ENCODE data around the gene KANK4.

KANK4 gene

DNA sequence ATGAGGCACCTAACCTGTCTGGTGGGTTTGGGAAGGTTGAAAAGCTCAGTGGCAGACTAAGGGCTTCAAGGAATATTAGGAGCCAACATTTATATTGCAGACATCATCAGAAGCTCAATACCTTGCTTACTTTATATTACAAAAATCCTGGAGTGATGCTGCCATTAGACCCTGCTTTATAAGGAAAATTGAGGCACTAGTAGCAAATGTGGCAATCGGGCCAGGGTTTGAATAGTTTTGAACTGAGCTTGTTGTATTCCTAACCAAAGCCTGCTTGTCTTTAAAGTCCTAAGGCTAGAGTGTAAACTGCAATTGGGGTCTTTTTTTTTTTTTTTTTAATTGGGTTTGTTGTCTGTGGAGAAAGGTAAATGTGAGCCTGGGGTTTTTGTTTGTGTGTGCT, 110.3 kb downstream of the KANK4 start:
- TF ChIP-seq, protein P1, sequence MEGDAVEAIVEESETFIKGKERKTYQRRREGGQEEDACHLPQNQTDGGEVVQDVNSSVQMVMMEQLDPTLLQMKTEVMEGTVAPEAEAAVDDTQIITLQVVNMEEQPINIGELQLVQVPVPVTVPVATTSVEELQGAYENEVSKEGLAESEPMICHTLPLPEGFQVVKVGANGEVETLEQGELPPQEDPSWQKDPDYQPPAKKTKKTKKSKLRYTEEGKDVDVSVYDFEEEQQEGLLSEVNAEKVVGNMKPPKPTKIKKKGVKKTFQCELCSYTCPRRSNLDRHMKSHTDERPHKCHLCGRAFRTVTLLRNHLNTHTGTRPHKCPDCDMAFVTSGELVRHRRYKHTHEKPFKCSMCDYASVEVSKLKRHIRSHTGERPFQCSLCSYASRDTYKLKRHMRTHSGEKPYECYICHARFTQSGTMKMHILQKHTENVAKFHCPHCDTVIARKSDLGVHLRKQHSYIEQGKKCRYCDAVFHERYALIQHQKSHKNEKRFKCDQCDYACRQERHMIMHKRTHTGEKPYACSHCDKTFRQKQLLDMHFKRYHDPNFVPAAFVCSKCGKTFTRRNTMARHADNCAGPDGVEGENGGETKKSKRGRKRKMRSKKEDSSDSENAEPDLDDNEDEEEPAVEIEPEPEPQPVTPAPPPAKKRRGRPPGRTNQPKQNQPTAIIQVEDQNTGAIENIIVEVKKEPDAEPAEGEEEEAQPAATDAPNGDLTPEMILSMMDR (IDR thresholded peaks at IDR 0.05; ENCODE audit: low read depth, low read length) = no peak
- no peak for DNase-seq (ENCODE audit: extremely low read depth, low read depth)

DNA sequence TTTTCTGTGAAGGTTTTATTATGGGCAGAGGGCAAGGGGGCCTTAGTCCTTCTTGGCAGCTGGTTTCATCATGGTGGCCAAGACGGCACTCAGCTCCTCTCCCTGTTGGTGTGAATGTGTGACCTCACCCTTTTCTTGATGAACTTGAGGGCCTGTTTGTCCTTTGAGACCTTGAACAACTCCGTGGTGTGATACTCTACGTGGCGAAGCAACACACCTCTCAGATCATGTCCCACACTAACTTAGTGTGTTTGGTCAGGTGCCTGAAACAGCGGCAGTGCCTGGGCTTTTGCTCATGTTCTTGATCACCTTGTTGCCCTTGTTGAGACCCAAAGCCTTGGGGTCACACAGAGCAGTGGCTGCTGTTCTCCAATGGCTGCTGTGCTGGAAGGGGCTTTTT, 111.1 kb downstream of the KANK4 start:
- TF ChIP-seq, protein P1 (IDR thresholded peaks at IDR 0.05; ENCODE audit: low read depth, low read length) = no peak
- no peak for DNase-seq (ENCODE audit: extremely low read depth, low read depth)

DNA sequence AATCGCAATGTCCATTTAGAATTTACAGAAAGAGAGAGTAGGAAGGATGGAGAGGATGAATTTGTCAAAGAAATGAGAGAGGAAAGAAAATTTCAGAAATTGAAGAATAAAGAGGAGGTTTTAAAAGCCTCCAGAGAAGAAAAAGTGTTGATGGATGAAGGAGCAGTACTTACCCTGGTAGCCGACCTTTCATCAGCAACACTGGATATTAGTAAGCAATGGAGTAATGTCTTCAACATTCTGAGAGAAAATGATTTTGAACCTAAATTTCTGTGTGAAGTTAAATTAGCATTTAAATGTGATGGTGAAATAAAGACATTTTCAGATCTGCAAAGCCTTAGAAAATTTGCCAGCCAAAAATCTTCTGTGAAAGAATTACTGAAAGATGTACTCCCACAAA, 112.0 kb downstream of the KANK4 start:
- TF ChIP-seq, protein P1 (IDR thresholded peaks at IDR 0.05; ENCODE audit: low read depth, low read length) = no peak
- no peak for DNase-seq (ENCODE audit: extremely low read depth, low read depth)

DNA sequence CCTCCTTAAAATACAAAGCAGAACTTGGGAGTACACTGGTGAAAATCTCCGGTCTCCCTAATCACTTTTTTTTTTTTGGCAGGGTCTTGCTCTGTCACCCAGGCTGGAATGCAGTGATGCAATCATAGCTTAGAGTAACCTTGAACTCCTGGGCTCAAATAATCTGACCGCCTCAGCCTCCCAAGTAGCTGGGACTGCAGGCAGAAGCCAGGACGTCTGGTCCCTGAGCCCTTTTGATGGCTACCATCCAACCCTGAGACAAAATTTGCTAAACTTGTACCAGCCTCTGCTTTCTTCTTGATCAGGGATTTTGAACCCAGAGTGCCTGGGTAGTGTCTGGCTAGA, 120.5 kb downstream of the KANK4 start:
- TF ChIP-seq, protein P1 (IDR thresholded peaks at IDR 0.05; ENCODE audit: low read depth, low read length) = no peak
- DNase-seq (ENCODE audit: extremely low read depth, low read depth) = no peak

DNA sequence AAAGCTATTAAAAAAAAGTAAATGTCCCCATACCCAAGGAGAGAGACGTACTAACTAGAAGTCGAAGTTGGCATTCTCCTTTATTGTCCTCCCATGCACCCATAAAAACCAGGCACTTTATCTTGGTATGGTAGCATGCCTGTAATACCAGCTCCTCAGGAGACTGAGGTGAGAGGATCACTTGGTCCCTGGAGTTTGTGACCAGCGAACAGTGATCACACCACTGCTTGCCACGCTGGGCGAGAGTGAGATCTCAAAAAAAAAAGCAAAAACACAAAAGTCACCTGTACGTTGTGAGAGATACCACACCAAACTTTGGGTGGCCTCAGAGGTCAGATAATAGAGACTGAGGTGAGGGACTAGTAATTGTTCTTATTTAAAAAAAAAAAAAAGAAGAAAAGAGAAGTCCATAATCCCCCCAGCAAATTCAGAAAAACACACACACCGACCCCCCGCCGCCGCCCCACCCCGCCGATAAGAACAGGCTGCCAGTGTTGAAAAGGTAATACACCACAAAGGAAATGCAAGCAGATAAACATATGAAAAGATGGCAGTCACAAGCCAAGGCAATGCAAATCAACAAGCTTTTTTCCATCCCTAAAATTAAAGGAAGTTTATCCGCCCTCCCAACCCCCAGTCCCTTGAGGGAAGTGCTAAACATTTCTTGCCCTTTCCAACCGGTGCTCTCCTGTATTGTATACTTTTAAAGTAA, 121.0 kb downstream of the KANK4 start:
- TF ChIP-seq, protein P1 (IDR thresholded peaks at IDR 0.05; ENCODE audit: low read depth, low read length) = no peak
- DNase-seq (ENCODE audit: extremely low read depth, low read depth) = no peak

DNA sequence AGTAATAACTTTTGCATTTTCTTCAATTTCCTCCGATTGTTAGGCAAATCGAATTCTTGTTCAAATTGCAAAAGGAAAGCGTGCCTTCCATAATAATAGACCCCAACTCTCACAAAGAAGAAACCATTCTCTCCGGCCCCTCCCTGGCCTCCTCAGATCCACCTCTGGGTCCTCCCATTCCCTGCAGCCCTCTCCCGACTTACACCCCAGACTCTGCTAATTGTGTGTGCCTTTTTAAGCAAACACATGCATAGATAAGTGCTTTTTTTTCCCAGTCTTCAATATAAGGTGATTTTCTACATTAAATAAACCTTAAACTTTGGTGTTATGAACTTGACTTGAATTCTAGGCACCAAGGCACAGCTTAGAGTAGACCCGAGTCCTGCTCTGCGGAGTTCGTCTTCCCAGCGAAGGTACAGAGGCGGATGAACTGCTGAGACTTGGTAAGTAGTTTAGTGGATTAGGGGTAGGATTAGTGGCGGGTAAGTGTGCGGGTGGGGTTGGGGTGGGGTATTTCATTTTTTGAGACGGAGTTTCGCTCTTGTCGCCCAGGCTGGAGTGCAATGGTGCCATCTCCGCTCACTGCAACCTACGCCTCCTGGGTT, 123.0 kb downstream of the KANK4 start:
- TF ChIP-seq, protein P1 (IDR thresholded peaks at IDR 0.05; ENCODE audit: low read depth, low read length) = no peak
- no peak for DNase-seq (ENCODE audit: extremely low read depth, low read depth)

DNA sequence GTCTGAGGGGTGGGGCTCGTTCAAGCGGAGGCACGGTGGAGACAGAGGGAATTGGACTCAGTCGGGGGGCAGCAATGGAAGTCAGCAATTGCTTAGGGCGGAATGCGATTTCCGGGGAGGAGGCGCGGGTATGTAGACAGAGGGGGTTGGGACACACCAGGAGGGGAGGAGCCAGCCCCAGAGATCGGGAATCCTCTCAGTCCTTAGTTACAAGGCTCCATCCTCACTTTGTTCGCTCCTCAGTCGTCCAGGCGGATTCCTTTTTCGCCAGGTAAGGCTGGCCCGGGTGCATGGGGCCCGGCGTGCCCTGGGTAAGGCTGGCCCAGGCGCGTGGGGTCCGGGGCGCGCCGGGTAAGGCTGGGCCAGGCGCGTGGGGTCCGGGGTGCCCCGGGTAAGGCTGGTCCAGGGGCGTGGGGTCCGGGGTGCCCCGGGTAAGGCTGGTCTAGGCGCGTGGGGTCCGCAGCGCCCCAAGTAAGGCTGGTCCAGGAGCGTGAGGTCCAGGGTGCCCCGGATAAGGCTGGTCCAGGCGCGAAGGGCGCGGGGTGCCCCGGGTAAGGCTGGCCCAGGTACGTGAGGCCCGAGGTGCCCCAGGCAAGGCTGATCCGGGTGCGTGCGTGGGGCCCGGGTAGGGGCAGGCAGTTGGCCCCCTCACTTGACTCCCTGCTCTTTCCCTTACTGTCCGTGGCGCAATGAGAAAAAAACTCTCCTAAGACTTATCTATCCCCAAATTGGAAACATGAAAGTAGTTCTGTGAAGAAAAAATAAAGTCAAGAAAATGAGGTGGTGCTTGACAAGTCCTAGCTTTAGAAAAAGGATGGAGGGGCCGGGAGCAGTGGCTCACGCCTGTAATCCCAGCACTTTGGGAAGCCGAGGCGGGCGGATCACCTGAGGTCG, 124.3 kb downstream of the KANK4 start, which contains the start of gene L1TD1:
Gene L1TD1 (plus strand): TSS at position 199 of the 894 bp plus-strand sequence. CDS start 11,780 bp downstream, outside the sequence.
- no peak for DNase-seq (ENCODE audit: extremely low read depth, low read depth)
- TF ChIP-seq, protein P1 (IDR thresholded peaks at IDR 0.05; ENCODE audit: low read depth, low read length) = no peak
